ENCODE results near the gene ATP5PD. TPM values are rescaled to one million over a fixed set of nuclear protein-coding genes. Genes with fewer than 3 reads are reported as not detected.

The ATP5PD gene
- total and polyA plus RNA-seq, 2 of the 8 experiments (the other 6 are each of a cell fraction or from before 2014, with no cell fraction given), result 335 to 407 TPM

DNA sequence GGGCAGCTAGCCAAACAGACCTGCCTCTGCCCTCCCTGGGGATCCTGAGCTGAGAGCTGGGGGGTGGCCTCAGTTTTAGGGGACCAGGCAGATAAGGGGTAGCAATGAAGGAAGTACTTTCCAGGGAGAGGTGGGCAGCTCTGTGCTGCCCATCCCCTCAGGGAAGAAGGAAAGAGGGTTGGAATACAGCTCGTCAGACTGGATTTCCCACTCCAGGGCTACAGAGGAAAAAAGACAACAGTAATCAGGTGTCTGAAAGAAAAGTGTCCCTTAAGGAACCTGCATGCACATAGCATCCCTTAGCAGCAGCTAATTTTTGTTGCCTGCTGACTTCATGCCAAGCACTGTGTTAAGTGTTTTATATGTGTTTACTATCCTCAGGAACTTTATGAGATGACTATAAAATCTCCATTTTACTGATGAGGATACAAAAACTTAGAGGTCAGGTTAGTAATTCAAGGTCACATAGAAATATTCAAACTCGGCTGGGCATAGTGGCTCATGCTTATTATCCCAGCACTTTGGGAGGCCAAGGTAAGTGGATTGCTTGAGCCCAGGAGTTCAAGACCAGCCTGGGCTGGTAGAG is 37.5 kb downstream of the ATP5PD start:
- Histone ChIP-seq H3K4ac (replicated peaks; ENCODE audit: insufficient read length, low read depth, low read length) (no peak overlapping the region), H2BK15ac (ENCODE audit: low read length) (no peak overlapping the region), H3K79me2 (ENCODE audit: control insufficient read depth in 1 of 2, insufficient read depth in 2 of 2, low read length in 2 of 2) (peaks cover 0 to 8% of the 10 kb centered on the region in 2 experiments; a peak in 2 of 4 replicates), H3K9ac (replicated peaks in 1 of 4; ENCODE audit: extremely low read depth in 1 of 4, low read depth in 3 of 4, low read length in 3 of 4) (no peak overlapping the region), H3K27ac (ENCODE audit: low read depth, low read length) (no peak overlapping the region), H4K5ac (ENCODE audit: insufficient read length, low read depth, low read length) (no peak overlapping the region), H3K27me3 (replicated peaks in 1 of 4; ENCODE audit: control insufficient read depth in 3 of 4, extremely low read depth in 1 of 4, insufficient read depth in 3 of 4, low read length in 3 of 4) (no peaks in the 10 kb centered on the region), H2AFZ (ENCODE audit: low read length) (no peak overlapping the region), H3K23ac (ENCODE audit: insufficient read length) (no peak overlapping the region), H4K20me1 (replicated peaks in 1 of 2; ENCODE audit: control insufficient read depth in 1 of 2, insufficient read depth in 2 of 2, low read length in 2 of 2) (peaks cover 0 to 2% of the 10 kb centered on the region in 2 experiments), H3K4me2 (ENCODE audit: insufficient read depth in 1 of 2, low read depth in 2 of 2, low read length in 2 of 2) (no peak overlapping the region), H4K91ac (replicated peaks; ENCODE audit: insufficient read length, low read length) (no peak overlapping the region), H3K56ac (replicated peaks; ENCODE audit: insufficient read length, low read depth, low read length) (no peak overlapping the region), H2BK5ac (ENCODE audit: low read depth, low read length) (no peak overlapping the region), H3K4me1 (replicated peaks in 1 of 4; ENCODE audit: control insufficient read depth in 3 of 4, insufficient read depth in 4 of 4, low read length in 3 of 4) (peaks cover 0 to 15% (median 4%) of the 10 kb centered on the region in 4 experiments; a peak in 5 of 7 replicates), H2BK120ac (replicated peaks; ENCODE audit: low read depth, low read length) (no peak overlapping the region), H3K23me2 (ENCODE audit: low read depth, low read length) (peaks cover 6% of the 10 kb centered on the region; the same call in 1 of the 2 replicates), H3K79me1 (ENCODE audit: low read depth, low read length) (no peaks in the 10 kb centered on the region), H3K14ac (ENCODE audit: insufficient read length) (no peak overlapping the region), H4K8ac (ENCODE audit: extremely low read depth, insufficient read depth, low read length) (no peak overlapping the region), H2BK12ac (ENCODE audit: low read depth, low read length) (no peak overlapping the region), H3K9me3 (ENCODE audit: insufficient read depth in 2 of 2, low read depth in 1 of 2, low read length in 1 of 2) (no peaks in the 10 kb centered on the region), H3K4me3 (ENCODE audit: extremely low read depth in 1 of 4, insufficient read depth in 2 of 4, low read depth in 3 of 4, low read length in 4 of 4) (no peak overlapping the region), H3K36me3 (ENCODE audit: control insufficient read depth in 2 of 4, insufficient read depth in 4 of 4, low read length in 3 of 4) (no peaks in the 10 kb centered on the region; a peak in 1 of 8 replicates), H2AK5ac (ENCODE audit: low read depth, low read length) (no peak overlapping the region), H3K18ac (ENCODE audit: extremely low read depth, low read length) (no peak overlapping the region), H2BK20ac (ENCODE audit: low read length) (no peak overlapping the region)
- ChIA-PET POLR2A (ENCODE audit: partially characterized antibody) (interaction anchor here (0.7 to 5.8 kb wide), 6 partner anchors 13 to 45 kb away, joined by 3 to 87 read pairs (median 4); partner anchors contain the start of genes ATP5PD, CDR2L and HID1), CTCF (ENCODE audit: partially characterized antibody) (interaction anchor here (1.0 to 20.3 kb wide), 6 partner anchors 14 to 47 kb away, joined by 3 to 345 read pairs (median 8); partner anchors contain the start of gene CDR2L)
- WGBS, 2 experiments (ENCODE audit: extremely low coverage in 1 of 2, insufficient coverage in 1 of 2, insufficient read length in 1 of 2, insufficient replicate concordance in 2 of 2, low coverage in 1 of 2, low lambda C conversion rate in 2 of 2, missing lambda C conversion rate in 1 of 2), result 86% methylated on average over 2 of the region's 2 CpGs; no CpG with 5 or more reads in 1 of the 2 experiments
- DNase-seq (ENCODE audit: low read depth in 1 of 2, low spot score in 2 of 2) (no peak), FAIRE-seq (no peak)
- TF ChIP-seq, protein P1, sequence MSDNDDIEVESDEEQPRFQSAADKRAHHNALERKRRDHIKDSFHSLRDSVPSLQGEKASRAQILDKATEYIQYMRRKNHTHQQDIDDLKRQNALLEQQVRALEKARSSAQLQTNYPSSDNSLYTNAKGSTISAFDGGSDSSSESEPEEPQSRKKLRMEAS (IDR thresholded peaks at IDR 0.05), result no peak
- TF ChIP-seq SIN3A (conservative IDR thresholded peaks at IDR 0.05 in 1 of 2, IDR thresholded peaks at IDR 0.05 in 1 of 2; ENCODE audit: low read depth in 1 of 2, low read length in 2 of 2), result no peak
- no peak for TF ChIP-seq CTBP2 (IDR thresholded peaks at IDR 0.05; ENCODE audit: borderline replicate concordance, insufficient read depth, insufficient read length, low read length)
- TF ChIP-seq RFX5 (IDR thresholded peaks at IDR 0.05; ENCODE audit: borderline replicate concordance, low read depth, low read length), result no peak
- TF ChIP-seq, protein P2, sequence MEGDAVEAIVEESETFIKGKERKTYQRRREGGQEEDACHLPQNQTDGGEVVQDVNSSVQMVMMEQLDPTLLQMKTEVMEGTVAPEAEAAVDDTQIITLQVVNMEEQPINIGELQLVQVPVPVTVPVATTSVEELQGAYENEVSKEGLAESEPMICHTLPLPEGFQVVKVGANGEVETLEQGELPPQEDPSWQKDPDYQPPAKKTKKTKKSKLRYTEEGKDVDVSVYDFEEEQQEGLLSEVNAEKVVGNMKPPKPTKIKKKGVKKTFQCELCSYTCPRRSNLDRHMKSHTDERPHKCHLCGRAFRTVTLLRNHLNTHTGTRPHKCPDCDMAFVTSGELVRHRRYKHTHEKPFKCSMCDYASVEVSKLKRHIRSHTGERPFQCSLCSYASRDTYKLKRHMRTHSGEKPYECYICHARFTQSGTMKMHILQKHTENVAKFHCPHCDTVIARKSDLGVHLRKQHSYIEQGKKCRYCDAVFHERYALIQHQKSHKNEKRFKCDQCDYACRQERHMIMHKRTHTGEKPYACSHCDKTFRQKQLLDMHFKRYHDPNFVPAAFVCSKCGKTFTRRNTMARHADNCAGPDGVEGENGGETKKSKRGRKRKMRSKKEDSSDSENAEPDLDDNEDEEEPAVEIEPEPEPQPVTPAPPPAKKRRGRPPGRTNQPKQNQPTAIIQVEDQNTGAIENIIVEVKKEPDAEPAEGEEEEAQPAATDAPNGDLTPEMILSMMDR (IDR thresholded peaks at IDR 0.05; ENCODE audit: control extremely low read depth in 1 of 3, insufficient read depth in 1 of 3, low read depth in 1 of 3, low read length in 3 of 3), result no peak
- TF ChIP-seq MAFK (IDR thresholded peaks at IDR 0.05; ENCODE audit: low read depth, low read length), result no peak
- TF ChIP-seq SRF (IDR thresholded peaks at IDR 0.05; ENCODE audit: low read depth, low read length), result no peak
- no peak for TF ChIP-seq SIX5 (IDR thresholded peaks at IDR 0.05; ENCODE audit: low read depth, low read length)
- TF ChIP-seq POLR2A (IDR thresholded peaks at IDR 0.05; ENCODE audit: control extremely low read depth in 1 of 2, low read depth in 2 of 2, low read length in 2 of 2), result no peak
- TF ChIP-seq KDM4A (IDR thresholded peaks at IDR 0.05; ENCODE audit: low read depth, low read length, severe bottlenecking), result no peak
